Loucy (cell line): Measurements from ENCODE around the gene THEMIS.

ENCODE experiments used
- EZH2phosphoT487 ChIP-seq: fragments of 200-600 bp; IDR thresholded peaks from 2 replicates; pipeline ENCODE4 v1.6.1; 2018; ENCODE audit warnings: antibody characterized with exemption, mild to moderate bottlenecking, moderate library complexity, borderline replicate concordance
- TF ChIP-seq, protein P1 (sequence below): fragments of 200-600 bp; sonication (generic); conservative IDR thresholded peaks from 2 replicates; pipeline ENCODE4 v1.5.1; 2014; ENCODE audit warnings: mild to moderate bottlenecking, antibody characterized with exemption, low read length

DNA sequence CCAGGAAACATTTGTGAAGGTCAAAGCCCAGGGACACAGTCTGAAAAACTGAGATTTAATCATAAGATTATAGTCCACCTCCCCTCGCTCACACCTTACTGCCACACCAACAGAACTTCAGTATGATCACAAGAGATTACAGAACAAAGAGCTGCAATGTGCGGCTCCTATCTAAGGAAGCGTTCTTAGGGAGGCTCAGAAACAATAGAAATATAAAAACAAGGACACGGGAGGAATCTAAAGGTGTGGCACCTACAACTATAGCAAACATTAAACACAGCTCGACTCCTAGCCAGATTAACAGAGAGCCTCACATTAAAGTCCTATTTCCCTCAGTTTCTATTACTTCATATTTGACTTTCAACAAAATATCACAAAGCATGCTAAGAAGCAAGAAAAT is 40.4 kb upstream of the THEMIS start:
- TF ChIP-seq, protein P1, sequence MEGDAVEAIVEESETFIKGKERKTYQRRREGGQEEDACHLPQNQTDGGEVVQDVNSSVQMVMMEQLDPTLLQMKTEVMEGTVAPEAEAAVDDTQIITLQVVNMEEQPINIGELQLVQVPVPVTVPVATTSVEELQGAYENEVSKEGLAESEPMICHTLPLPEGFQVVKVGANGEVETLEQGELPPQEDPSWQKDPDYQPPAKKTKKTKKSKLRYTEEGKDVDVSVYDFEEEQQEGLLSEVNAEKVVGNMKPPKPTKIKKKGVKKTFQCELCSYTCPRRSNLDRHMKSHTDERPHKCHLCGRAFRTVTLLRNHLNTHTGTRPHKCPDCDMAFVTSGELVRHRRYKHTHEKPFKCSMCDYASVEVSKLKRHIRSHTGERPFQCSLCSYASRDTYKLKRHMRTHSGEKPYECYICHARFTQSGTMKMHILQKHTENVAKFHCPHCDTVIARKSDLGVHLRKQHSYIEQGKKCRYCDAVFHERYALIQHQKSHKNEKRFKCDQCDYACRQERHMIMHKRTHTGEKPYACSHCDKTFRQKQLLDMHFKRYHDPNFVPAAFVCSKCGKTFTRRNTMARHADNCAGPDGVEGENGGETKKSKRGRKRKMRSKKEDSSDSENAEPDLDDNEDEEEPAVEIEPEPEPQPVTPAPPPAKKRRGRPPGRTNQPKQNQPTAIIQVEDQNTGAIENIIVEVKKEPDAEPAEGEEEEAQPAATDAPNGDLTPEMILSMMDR, result no peak
- no peak for TF ChIP-seq EZH2phosphoT487
